Cardiac septum (tissue), 1 donor: Measurements from ENCODE around the gene TCEAL4. TPM values are rescaled to one million over a fixed set of nuclear protein-coding genes. Genes with fewer than 3 reads are reported as not detected.

Source experiments
- DNase-seq: peaks from one replicate; pipeline ENCODE4 v3.0.0-alpha.2; 2020; ENCODE audit warnings: low spot score
- intact Hi-C: fragments of 100-400 bp; cut with DNase I; formaldehyde crosslinking; loops from one replicate; pipeline ENCODE4 v1.14.0; 2022
- total RNA-seq: library from RNA; stranded (reverse); fragmentation: NEBNext Ultra II Directional; extraction: Animal tissue kit (Norgen Biotek cat#: 25700); gene quantifications from one replicate; pipeline ENCODE4 v1.2.1, GENCODE V29; 2021
- donor health status: DM: no; HTN: no; CAD: no.

Gene TCEAL4
- total RNA-seq, 1 donor from 2014 or later: 68.0 TPM

GRCh38 chrX:103635436-103635835 is 50.1 kb downstream of the TCEAL4 start:
- DNase-seq: no peak
- intact Hi-C loops: no loop called here

Other genes with a start within 250 kb of the TCEAL4 start
- 28.6 TPM for gene TCEAL9, start 229.0 kb upstream of the TCEAL4 start, total RNA-seq
- gene BEX3, start 209.0 kb upstream of the TCEAL4 start, total RNA-seq: 80.2 TPM
- 0.32 TPM for gene RAB40A, start 66.0 kb upstream of the TCEAL4 start, total RNA-seq
- gene TCEAL3, start 22.4 kb downstream of the TCEAL4 start, total RNA-seq: 24.7 TPM
- 22.1 TPM for gene TCEAL1, start 43.5 kb downstream of the TCEAL4 start, total RNA-seq
- gene MORF4L2, start 101.2 kb downstream of the TCEAL4 start, total RNA-seq: 171 TPM
- not detected for gene TMEM31, start 125.4 kb downstream of the TCEAL4 start, total RNA-seq
- 2.2 TPM for gene PLP1, start 191.3 kb downstream of the TCEAL4 start, total RNA-seq
- 38.0 TPM for gene RAB9B, start 246.7 kb downstream of the TCEAL4 start, total RNA-seq